Measurements from ENCODE around the gene NKD2.

DNA sequence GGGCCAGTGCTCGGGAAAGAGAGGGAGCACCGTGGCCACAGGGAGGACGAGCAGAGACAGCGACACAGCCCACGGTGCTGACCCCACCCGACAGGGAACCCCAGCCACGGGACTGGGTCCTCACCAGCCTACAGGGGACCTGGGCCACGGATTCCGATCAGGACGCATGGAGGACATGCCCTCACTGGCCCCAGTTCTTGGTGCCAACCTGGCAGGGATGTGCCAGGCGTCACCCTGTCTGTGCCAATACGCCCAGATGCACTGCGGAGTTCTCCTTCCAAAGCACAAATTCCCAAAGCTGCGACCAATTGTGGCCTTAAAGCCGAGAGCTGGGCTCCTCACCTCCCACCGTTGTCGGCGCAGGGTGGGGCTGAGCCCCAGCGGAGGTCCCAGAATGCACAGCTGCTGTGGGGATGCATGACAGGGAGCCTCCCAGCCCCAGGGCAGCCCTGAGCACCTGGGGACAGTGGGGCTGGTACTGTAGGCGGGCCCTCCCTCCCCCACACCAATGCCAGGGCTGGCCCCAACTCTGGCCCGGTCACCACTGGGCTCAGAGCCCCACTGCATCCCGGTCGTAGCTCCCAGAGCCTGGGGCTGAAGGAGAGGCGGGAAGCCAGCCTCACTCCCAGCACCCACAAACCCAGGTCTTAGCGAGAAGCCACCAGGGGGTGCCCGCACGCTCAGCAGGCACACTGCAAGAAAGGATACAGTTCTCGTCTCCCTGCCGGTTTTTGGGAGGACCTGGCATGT, 44.2 kb downstream of the NKD2 start:
- TF ChIP-seq, protein P1, sequence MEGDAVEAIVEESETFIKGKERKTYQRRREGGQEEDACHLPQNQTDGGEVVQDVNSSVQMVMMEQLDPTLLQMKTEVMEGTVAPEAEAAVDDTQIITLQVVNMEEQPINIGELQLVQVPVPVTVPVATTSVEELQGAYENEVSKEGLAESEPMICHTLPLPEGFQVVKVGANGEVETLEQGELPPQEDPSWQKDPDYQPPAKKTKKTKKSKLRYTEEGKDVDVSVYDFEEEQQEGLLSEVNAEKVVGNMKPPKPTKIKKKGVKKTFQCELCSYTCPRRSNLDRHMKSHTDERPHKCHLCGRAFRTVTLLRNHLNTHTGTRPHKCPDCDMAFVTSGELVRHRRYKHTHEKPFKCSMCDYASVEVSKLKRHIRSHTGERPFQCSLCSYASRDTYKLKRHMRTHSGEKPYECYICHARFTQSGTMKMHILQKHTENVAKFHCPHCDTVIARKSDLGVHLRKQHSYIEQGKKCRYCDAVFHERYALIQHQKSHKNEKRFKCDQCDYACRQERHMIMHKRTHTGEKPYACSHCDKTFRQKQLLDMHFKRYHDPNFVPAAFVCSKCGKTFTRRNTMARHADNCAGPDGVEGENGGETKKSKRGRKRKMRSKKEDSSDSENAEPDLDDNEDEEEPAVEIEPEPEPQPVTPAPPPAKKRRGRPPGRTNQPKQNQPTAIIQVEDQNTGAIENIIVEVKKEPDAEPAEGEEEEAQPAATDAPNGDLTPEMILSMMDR (IDR thresholded peaks at IDR 0.05) = no peak
- no peak for TF ChIP-seq POLR2A (IDR thresholded peaks at IDR 0.05)
